HCEC 1CT (cell line): ENCODE measurements around the gene MSLN.
A peak's percentile ranks its signal among the peaks of the same experiment; 100 is the strongest.

Experiments used
- DNase-seq: peaks from one replicate; pipeline ENCODE4 v3.0.0-alpha.2; 2017

MSLN gene

DNA sequence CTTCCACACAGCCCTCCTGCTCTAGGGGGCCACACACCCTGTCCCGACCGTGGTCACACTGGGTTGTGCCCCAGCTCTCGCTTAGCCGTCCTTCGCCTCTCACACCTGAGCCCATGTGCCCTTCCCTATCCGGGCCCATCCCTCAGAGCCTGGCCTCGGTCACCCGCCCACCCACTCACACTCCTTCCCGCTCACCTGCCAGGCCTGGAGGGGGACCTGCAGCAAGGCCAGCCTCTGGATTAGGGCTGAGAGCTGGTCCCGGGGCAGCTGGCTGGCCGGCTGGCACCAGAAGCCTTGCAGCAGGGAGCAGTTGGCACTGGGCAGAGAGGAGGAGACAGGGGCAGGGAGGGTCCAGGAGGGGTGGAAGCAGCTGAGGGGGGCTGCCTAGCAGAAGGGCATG lies 17.9 kb downstream of the MSLN start:
- no peak for DNase-seq

DNA sequence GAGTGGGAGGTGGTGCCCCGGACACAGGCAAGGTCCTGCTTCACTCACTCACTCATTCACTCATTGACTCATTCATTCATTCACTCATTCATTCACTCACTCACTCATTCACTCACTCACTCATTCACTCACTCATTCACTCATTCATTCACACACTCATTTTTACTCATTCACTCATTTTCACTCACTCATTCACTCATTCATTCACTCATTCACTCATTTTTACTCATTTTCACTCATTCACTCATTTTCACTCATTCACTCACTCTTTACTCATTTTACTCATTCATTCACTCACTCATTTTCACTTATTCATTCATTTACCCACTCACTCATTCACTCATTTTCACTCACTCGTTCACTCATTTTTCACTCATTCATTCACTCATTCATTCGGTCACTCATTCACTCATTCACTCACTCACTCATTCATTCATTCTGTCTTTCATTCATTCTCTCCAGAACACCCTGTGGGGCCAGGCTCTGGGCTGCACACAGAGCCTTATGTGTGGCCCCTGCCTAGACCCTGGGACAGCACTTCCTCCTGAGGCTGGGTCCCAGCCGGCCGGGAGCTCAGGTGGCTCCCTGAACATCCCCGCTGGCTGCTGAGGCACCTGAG lies 18.5 kb downstream of the MSLN start:
- DNase-seq: no peak

GRCh38 chr16:779561-779960 lies 19.0 kb downstream of the MSLN start:
- DNase-seq: no peak

- no peak for DNase-seq
Observed at GRCh38 chr16:780296-780695, 19.8 kb downstream of the MSLN start.

DNA sequence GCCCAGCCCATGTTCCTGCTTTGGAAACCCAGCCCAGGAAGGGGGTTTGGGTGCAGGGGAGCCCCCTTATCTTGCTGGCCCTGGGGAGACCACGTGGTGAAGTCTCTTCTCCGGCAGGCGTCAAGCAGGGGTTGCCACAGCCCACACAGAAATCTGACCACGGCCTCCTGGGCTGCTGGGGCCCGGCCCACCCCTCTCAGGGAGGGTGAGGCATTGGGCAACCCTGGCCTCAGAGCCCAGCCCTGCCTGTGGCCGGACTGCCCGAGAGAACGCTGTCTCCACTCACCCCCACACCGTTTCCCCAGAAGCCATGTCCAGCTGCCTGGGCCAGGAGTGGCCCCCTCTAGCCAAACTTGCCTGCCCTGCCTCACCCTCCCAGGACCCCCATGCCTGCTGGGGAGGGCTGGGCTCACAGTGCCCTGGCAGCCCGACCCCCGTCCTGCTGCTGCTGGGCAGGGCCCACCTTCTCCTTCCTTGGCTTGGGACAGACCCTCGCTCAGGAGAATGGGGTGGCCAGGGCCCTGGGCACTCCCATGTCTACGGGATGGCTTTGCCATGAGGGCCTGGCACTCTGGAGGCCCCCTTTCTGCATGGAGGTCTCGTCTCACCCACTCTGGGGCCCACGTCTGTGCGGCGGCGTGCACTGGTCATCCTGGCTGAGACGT lies 20.9 kb downstream of the MSLN start:
- DNase-seq: no peak

GRCh38 chr16:782258-782657 lies 21.7 kb downstream of the MSLN start:
- DNase-seq: no peak

DNA sequence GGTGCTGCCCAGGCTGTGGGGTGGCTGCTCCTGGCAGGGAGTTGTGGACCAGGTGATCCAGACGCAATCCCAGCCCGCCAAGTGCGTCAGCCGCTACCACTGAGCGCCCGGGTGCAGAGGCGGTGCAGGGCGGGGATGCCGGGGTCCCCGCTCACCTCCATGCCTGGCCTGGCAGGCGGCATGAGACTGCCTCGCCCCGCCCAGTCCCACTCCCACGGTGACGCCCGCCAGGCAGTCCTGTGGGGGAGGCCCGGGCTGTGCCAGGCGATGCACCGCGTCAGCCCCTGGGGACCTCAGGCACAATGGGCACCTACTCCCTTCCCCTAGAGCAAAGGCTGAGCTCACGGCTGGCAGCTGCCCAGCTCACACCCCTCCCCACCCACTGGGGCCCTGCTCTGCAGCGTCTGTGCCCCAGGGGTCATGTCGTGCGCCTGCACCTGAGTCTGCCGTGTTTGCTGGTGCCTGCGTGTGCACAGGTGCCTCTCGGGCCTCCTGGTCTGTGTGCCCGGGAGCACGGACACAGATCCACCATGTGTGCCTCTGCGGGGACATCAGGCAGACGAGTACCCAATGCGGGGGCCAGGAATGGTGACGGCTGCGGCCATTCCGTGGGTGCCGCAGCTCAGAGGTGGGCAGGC lies 22.4 kb downstream of the MSLN start:
- DNase-seq: no peak

DNA sequence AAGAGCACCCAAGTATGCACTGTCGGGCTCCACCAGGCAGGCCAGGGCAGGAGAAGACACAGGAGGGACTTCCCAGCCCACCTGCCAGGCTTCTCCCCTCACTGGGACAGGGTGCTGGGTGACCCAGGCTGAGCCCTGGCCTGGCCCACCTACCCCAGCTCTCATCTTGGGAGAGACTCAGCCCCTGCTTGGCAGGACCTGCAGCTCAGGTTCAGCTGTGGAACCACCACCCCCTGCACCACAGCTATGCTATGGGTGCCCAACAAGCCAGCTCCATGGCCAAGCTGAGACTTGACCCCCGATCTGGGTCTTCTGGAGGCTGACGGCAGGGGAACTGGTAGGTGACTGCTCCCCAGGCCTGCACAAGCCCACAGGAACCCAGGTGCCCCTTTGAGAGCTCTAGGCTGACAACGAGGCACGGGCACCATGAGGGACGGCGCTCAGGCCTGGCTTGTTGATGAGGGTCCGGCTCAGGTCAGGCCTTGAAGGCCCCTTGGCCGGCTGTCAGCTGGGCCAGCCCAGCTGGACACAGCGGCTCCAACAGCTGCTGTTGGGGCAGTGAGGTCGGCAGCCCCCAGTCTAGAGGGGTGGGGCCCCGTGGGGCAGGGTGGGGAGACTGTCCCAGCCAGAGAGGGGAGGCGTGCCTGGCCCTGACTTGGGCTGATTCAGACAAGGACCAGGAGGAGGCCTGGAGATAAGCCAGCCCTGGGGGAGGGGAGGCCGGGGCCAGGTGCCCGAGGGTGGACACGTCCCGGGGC lies 23.0 kb downstream of the MSLN start:
- no peak for DNase-seq

DNA sequence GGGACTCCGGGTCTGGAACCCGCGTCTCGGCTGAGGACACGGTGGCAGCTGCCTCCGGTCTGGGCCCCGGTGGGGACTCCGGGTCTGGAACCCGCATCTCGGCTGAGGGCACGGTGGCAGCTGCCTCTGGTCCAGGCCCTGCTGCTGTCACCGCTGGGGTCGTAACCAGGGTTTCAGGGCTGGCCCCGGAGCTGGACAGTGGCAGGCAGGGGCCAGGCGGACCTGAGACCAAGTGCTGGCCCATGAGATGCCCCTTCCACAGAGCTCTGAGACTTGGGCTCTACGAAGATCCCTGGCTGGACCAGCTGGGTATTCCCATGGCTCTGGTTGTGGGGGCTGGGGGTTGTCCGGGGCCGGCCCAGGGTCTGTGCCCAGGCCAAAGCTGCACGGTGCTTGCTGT lies 23.9 kb downstream of the MSLN start:
- DNase-seq: no peak

DNA sequence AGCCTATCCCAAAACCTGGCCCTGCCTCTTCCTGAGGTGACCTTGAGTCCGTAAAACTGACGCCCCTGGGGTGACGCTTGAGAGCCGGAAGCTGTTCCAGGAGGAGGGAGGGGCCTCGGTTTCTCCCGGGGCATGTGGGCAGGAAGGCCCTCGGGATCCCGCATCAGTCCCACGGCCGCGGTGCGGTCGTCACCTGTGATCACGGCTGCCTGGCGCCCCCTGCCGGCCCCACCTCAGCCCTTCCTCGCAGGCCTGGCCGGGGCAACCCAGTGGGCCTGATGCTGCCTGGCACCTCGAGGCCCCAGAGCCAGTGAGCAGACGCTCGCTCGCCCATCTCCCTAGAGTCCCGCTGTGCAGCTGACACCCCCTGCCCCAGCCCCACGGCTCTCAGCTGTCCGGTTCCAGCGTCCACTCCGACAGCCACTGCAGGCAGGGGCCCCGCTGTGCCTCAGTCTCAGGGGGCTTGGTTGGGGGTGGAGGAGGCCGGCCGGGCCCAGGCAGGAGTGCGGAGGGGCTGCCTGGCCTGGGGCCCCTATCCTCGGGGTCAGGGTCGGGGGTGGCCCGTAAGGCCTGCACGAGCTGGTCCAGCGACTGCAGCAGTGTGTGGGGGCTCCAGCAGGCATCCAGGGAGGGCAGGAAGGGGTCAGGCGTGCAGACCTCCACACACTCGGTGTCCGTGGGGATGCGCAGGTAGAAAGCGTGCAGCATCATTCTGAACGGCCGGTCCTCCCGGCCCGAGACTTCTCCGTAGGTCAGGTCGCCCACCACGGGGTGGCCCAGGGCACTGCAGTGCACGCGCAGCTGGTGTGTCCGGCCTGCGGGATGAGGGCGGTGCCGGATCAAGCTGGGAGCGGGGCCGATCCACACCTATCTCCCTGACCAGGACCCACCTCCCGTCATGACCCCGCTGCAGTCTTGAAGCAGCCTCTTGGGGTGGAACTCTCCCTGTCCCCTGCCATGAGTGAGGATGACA lies 25.3 kb downstream of the MSLN start:
- no peak for DNase-seq

DNA sequence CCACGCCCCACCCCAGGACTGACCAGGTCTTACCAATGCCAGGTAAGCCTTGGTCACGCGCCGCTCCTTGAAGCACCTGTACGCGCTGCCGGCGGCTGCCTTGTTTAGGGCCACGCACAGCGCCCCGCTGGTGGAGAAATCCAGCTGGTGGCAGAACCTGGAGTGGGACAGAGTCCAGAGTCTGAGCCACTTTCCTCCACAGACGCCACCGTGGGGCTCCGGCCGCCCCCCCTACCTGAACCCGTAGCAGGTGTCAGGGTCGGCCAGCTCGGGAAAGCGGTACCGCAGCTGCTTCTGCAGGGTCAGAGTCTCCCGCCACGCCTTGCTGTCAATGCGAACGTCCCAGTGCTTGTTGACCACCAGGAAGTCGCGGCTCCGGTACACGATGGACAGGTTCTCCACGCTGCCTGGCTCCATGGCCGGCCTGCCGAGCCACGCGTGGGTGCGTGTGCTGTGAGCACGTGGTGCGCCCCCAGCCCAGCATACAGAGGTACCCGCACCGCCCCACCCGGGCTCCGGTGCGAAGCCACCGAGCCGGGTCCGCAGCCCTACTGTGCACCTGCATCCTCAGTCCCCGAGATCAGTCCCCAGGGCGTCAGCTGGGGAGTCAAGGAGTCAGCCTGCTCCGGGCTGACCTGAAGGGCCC lies 26.9 kb downstream of the MSLN start:
- DNase-seq: no peak

DNA sequence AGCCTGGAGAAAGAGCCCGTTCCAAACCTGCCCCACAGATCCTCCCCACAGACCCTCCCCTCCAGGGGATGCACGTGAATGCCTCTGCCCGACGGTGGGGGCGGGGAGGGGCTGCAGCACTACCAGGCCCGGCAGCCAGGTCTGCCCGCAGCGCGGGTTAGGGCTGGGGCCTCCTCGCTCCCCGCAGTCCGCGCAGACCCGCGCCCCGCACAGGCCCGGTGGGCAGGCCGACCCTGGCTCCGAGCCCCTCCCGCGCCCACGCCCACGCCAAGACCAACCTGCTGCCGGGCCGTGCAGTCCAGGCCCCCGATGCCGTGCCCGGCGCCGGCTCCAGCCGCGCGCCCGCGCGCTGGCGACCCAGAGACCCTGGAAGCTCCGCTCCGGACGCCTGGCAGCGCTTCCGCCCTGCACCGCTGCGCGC lies 27.5 kb downstream of the MSLN start, which contains the start of gene RPUSD1:
RPUSD1 (minus strand) TSS at position 404 of the 421 bp plus-strand sequence. CDS start 644 bp downstream, outside the sequence.
- DNase-seq: no peak

DNA sequence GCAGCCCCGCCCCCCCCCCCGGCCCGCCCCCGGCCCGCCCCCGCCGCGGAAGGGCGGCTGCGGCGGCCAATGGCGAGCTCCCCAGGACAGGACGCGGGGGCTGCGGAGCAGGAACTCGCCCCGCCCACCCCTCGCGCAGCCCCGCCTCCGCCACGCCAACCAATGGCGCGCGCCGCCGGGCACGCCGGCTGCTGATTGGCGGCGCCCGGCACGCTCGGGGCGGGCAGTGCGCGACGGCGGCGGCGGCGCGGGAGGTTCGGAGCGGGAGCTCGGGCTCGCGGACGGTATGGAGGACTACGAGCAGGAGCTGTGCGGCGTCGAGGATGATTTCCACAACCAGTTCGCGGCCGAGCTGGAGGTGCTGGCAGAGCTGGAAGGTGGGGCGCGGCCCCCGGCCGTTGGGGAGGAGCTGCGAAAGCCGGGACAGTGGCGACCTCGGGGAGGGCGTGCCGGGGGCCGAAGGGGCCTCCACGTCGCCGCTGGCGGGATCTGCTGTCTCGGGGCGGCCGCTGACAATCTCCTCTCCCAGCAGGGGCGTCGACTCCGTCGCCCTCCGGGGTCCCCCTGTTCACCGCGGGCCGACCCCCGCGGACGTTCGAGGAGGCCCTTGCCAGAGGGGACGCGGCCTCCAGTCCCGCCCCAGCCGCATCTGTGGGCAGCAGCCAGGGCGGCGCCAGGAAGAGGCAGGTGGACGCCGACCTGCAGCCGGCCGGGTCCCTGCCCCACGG lies 28.0 kb downstream of the MSLN start, which contains the start of gene CHTF18:
CHTF18 (plus strand) TSS at position 222 of the 728 bp plus-strand sequence; CDS start at position 287, 65 bp downstream.
- peak; percentile 93 for DNase-seq

DNA sequence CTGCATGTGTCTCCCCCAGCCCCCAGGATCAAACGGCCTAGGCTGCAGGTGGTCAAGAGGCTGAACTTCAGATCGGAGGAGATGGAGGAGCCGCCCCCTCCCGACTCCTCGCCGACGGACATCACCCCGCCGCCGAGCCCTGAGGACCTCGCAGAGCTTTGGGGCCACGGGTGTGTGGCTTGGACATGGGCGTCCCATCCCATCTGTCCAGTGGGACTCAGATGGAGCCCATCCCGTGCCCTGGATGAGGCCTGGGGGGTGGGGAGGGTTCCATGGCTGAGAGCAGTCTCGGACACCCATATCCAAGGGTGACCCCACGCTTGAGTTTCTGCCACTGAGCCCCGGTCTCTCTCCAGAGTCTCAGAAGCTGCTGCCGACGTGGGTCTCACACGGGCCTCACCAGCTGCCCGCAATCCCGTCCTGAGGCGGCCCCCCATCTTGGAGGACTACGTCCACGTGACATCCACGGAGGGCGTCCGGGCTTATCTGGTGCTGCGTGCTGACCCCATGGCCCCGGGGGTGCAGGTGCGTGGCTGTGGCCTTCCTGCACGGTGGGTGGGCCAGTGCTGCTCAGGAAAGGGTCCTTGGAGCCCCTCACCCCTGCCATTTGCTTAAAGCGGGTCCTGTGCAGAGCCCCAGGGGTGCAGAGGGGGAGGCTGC lies 28.8 kb downstream of the MSLN start:
- no peak for DNase-seq

- DNase-seq: no peak
Observed at GRCh38 chr16:790086-790485, 29.6 kb downstream of the MSLN start.

- DNase-seq: no peak
Observed at GRCh38 chr16:791131-791530, 30.6 kb downstream of the MSLN start.

GRCh38 chr16:792221-792995 lies 31.9 kb downstream of the MSLN start:
- DNase-seq: no peak

DNA sequence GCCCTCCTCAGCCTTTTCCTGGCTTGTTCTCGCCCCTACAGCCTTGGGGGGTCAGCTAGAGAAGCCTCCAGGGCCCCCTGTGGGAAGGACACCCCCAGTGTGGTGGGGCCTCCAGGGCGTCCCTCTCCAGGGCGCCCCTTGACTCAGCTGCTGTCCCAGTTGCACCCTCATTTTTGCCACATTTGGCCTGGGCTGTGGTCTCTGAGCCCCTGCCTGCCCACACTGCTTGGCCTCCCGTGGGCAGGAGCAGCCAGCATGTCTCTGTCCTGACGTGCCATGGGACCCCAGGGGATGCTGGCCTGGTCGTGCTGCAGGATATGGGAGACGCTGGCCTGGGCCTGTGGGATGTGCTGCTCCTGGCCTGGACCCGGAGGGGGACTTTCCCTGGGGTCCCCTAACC lies 32.9 kb downstream of the MSLN start:
- DNase-seq: no peak

DNA sequence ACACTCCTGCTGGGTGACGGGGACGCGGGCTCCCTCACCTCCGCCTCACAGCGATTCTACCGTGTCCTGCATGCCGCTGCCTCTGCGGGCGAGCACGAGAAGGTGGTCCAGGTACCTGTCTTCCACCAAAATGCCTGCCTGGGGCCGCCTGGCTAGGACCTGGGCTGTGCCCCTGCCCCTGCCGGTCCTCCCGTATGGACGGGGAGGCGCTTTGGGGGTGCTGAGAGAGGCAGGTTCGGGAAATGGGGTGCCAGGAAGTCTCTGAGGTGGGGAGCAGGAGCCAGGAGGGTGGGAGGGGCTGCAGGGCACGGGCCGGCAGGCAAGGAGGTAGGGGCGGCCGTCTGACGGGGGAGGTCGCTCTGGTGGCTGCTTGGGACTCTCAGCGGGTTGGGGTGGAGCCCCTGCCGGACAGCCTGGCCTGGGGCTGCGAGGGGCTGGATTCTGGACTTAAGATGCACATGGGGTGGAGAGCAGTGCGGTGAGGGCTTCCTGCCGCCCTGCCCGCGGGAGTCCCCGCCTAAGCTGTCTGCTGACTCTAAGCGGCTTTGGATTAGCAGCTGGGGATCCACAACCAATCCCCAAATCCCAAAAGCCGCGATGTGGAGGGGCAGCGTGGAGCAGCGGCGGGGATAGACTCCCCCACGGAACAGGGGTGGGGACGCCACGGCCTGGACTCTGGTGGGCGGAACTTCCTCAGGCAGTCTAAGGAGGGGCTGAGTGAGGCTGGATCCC lies 33.7 kb downstream of the MSLN start:
- DNase-seq: no peak
